Endodermal cell (in vitro differentiated cells): ENCODE measurements around the gene SAMD4B. TPM values are rescaled to one million over a fixed set of nuclear protein-coding genes. Genes with fewer than 3 reads are reported as not detected.

Experiments
- DNase-seq: peaks from one replicate; pipeline ENCODE4 v3.0.0-alpha.2; 2017
- H3K27ac ChIP-seq: 2 replicates; pipeline ENCODE4 v1.5.1; 2013; ENCODE audit warnings: mild to moderate bottlenecking, low read depth, low read length, moderate library complexity
- H3K27me3 ChIP-seq: 2 replicates; pipeline ENCODE4 v1.6.1; 2013; ENCODE audit warnings: mild to moderate bottlenecking, low read length, moderate library complexity; ENCODE audit not compliant: insufficient read depth, control insufficient read depth, poor library complexity, severe bottlenecking
- H3K36me3 ChIP-seq: 2 replicates; pipeline ENCODE4 v1.7.0; 2013; ENCODE audit warnings: mild to moderate bottlenecking, low read length, moderate library complexity; ENCODE audit not compliant: control insufficient read depth, insufficient read depth
- H3K4me1 ChIP-seq: one replicate; pipeline ENCODE4 v1.7.0; 2013; ENCODE audit warnings: low read length; ENCODE audit not compliant: control insufficient read depth, insufficient read depth
- H3K4me3 ChIP-seq: 2 replicates; pipeline ENCODE4 v1.5.1; 2013; ENCODE audit warnings: mild to moderate bottlenecking, low read length, moderate library complexity
- H3K9ac ChIP-seq: 2 replicates; pipeline ENCODE4 v1.6.1; 2013; ENCODE audit warnings: mild to moderate bottlenecking, low read length, moderate library complexity; ENCODE audit not compliant: poor library complexity, severe bottlenecking; ENCODE audit errors: extremely low read depth
- H3K9me3 ChIP-seq: 2 replicates; pipeline ENCODE4 v1.6.1; 2013; ENCODE audit warnings: mild to moderate bottlenecking, low read length, moderate library complexity; ENCODE audit not compliant: control insufficient read depth
- H3K27ac Mint-ChIP-seq: 2 replicates; pipeline ENCODE4 v1.8.0; 2020; ENCODE audit warnings: mixed read lengths
- H3K27me3 Mint-ChIP-seq: 2 replicates; pipeline ENCODE4 v1.8.0; 2021; ENCODE audit warnings: mild to moderate bottlenecking, mixed read lengths; ENCODE audit not compliant: insufficient read depth
- H3K36me3 Mint-ChIP-seq: 2 replicates; pipeline ENCODE4 v1.8.0; 2020; ENCODE audit warnings: low read depth, mixed read lengths
- H3K4me1 Mint-ChIP-seq: 2 replicates; pipeline ENCODE4 v1.8.0; 2020; ENCODE audit warnings: mixed read lengths
- H3K4me3 Mint-ChIP-seq: 2 replicates; pipeline ENCODE4 v1.8.0; 2020; ENCODE audit warnings: mild to moderate bottlenecking, moderate library complexity, mixed read lengths
- H3K9me3 Mint-ChIP-seq: 2 replicates; pipeline ENCODE4 v1.8.0; 2020; ENCODE audit warnings: mild to moderate bottlenecking, mixed read lengths
- WGBS, 2 experiments: methylation state at CpG; one replicate each; pipeline versions ENCODE4 v1.1.5 to v1.1.7; 2013; ENCODE audit warnings: missing lambda C conversion rate in 2 of 2, mixed read lengths in 1 of 2; ENCODE audit not compliant: insufficient coverage in 1 of 2, insufficient read length in 1 of 2; 5-methylcytosine and 5-hydroxymethylcytosine counted together
- total RNA-seq, 2 donors: library from RNA; stranded (reverse); fragmentation: NEBNext Ultra II Directional in 1 of 2; extraction: Animal tissue kit (Norgen Biotek cat#: 25700) in 1 of 2; gene quantifications; 2 replicates in 1 of 2; 3 replicates in 1 of 2; pipeline ENCODE4 v1.2.1, GENCODE V29; 2021
- TF ChIP-seq, protein P1 (sequence below): fragments of 200-600 bp; sonication (generic); conservative IDR thresholded peaks from 2 replicates; pipeline ENCODE4 v1.5.0; 2021; ENCODE audit warnings: antibody characterized with exemption, mild to moderate bottlenecking

Gene SAMD4B
- total RNA-seq, 2 donors from 2014 or later: 155 to 159 TPM

DNA sequence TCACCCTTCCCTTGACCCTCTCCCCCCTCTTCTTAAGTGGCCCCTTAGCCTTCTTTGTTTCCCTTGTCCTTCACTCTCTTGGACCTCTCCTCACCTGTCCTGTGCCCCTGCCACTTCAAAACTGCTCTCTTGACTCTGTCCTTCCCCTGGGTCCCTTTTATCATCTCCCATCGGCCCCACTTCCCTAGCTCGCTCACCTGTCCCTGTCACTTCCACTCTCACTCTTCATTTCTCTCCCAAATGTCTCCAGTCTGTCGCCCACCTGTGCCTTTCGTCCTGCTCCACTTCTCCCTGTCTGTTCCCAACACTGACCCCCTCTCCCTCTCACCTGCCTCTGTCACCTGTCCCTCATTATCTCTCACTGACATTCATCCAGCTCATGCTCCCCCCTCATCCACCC is 45.3 kb upstream of the SAMD4B start:
- WGBS, 2 experiments: 83 to 93% methylated on average over 4 of the region's 4 CpGs
- Mint-ChIP-seq H3K27me3 (peaks cover 24% of the 10 kb centered on the region), H3K4me1 (no peaks in the 10 kb centered on the region), H3K9me3 (no peaks in the 10 kb centered on the region), H3K4me3 (no peak overlapping the region), H3K36me3 (no peaks in the 10 kb centered on the region), H3K27ac (no peak overlapping the region)
- H3K27ac ChIP-seq: no peak overlapping the region
- H3K9ac ChIP-seq: no peak overlapping the region
- peaks cover 20% of the 10 kb centered on the region for H3K27me3 ChIP-seq
- H3K36me3 ChIP-seq: no peaks in the 10 kb centered on the region
- H3K9me3 ChIP-seq: no peaks in the 10 kb centered on the region
- H3K4me1 ChIP-seq: no peaks in the 10 kb centered on the region
- TF ChIP-seq, protein P1, sequence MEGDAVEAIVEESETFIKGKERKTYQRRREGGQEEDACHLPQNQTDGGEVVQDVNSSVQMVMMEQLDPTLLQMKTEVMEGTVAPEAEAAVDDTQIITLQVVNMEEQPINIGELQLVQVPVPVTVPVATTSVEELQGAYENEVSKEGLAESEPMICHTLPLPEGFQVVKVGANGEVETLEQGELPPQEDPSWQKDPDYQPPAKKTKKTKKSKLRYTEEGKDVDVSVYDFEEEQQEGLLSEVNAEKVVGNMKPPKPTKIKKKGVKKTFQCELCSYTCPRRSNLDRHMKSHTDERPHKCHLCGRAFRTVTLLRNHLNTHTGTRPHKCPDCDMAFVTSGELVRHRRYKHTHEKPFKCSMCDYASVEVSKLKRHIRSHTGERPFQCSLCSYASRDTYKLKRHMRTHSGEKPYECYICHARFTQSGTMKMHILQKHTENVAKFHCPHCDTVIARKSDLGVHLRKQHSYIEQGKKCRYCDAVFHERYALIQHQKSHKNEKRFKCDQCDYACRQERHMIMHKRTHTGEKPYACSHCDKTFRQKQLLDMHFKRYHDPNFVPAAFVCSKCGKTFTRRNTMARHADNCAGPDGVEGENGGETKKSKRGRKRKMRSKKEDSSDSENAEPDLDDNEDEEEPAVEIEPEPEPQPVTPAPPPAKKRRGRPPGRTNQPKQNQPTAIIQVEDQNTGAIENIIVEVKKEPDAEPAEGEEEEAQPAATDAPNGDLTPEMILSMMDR: no peak
- H3K4me3 ChIP-seq: no peak overlapping the region
- DNase-seq: no peak

DNA sequence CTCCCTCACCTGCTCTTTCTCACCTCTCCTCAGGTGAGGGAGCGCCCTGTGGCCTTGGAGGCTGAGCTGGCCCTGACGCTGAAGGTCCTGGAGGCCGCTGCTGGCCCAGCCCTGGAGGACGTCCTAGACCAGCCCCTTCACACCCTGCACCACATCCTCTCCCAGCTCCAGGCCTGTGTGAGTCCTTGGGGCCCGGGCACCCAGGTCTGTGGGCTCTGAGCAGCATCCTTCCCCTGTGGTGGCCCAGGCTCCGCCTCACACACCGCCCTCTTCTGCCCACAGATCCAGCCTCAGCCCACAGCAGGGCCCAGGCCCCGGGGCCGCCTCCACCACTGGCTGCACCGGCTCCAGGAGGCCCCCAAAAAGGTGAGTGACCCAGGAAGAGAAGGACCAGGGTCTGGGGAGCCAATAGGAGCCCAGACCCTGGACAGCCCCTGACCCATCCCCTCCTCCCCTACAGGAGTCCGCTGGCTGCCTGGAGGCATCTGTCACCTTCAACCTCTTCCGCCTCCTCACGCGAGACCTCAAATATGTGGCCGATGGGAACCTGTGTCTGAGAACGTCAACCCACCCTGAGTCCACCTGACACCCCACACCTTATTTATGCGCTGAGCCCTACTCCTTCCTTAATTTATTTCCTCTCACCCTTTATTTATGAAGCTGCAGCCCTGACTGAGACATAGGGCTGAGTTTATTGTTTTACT is 44.1 kb upstream of the SAMD4B start:
- no peaks in the 10 kb centered on the region for H3K9me3 ChIP-seq
- H3K36me3 ChIP-seq: no peaks in the 10 kb centered on the region
- no peak overlapping the region for H3K9ac ChIP-seq
- H3K27ac ChIP-seq: no peak overlapping the region
- Mint-ChIP-seq H3K4me1 (no peaks in the 10 kb centered on the region), H3K4me3 (no peak overlapping the region), H3K27ac (no peak overlapping the region), H3K27me3 (peaks cover 24% of the 10 kb centered on the region), H3K36me3 (no peaks in the 10 kb centered on the region), H3K9me3 (no peaks in the 10 kb centered on the region)
- H3K27me3 ChIP-seq: peaks cover 15% of the 10 kb centered on the region
- H3K4me3 ChIP-seq: no peak overlapping the region
- TF ChIP-seq, protein P1: no peak
- H3K4me1 ChIP-seq: no peaks in the 10 kb centered on the region
- 88% methylated on average over 6 to 17 of the region's 17 CpGs for WGBS, 2 experiments
- no peak for DNase-seq

DNA sequence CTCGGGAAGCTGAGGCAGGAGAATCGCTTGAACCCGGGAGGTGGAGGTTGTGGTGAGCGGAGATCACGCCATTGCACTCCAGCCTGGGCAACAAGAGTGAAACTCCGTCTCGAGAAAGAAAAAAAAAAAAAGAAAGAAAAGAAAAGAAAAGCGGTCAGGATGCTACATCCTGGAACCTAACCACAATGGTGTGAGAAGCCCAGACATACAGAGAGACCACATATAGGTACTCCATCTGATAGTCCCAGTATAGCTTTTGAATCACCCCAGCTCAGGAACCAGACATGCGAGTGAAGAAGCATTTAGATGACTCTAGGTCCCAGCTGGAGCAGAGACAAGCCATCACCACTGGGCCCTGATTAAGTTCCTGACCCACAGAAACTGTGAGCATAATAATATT is 42.8 kb upstream of the SAMD4B start:
- no peaks in the 10 kb centered on the region for H3K9me3 Mint-ChIP-seq
- DNase-seq: no peak
- H3K9me3 ChIP-seq: no peaks in the 10 kb centered on the region
- 92 to 94% methylated on average over 7 to 9 of the region's 9 CpGs for WGBS, 2 experiments
- peaks cover 2% of the 10 kb centered on the region for H3K4me1 Mint-ChIP-seq
- H3K27ac Mint-ChIP-seq: no peak overlapping the region
- H3K4me3 ChIP-seq: no peak overlapping the region
- H3K27me3 ChIP-seq: peaks cover 1% of the 10 kb centered on the region
- TF ChIP-seq, protein P1: no peak
- H3K36me3 ChIP-seq: no peaks in the 10 kb centered on the region
- no peak overlapping the region for H3K9ac ChIP-seq
- H3K36me3 Mint-ChIP-seq: no peaks in the 10 kb centered on the region
- peaks cover 20% of the 10 kb centered on the region for H3K27me3 Mint-ChIP-seq
- H3K27ac ChIP-seq: no peak overlapping the region
- no peaks in the 10 kb centered on the region for H3K4me1 ChIP-seq
- no peak overlapping the region for H3K4me3 Mint-ChIP-seq
